ENCODE results near the gene SUPT20HL1. TPM values are rescaled to one million over a fixed set of nuclear protein-coding genes. Genes with fewer than 3 reads are reported as not detected.
A peak's percentile ranks its signal among the peaks of the same experiment; 100 is the strongest.
"Not testable (repeated sequence)": the region's sequence is repeated elsewhere in the genome, so short reads cannot be mapped to it uniquely, and the experiment has no call there.

SUPT20HL1 gene
- total and polyA plus RNA-seq, 2 experiments from 2014 or later: not detected

DNA sequence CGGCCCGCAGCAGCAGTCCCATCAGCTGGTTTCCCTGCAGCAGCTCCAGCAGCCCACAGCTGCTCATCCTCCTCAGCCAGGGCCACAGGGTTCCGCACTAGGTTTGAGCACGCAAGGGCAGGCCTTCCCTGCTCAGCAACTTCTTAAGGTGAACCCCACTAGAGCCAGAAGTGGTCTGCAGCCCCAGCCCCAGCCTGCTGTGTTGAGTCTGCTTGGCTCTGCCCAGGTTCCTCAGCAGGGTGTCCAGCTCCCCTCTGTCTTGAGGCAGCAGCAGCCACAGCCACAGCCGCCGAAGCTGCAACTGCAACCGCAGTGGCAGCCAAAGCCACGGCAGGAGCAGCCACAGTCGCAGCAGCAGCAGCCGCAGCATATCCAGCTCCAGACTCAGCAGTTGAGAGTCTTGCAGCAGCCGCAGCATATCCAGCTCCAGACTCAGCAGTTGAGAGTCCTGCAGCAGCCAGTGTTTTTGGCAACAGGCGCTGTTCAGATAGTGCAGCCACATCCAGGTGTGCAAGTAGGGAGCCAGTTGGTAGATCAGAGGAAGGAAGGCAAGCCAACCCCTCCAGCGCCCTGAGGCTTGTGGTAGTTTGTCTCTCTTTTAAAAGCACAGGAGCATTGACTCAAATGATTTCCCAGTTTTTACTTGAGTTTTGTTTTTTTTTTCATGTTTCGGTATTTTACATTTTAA is 4.6 kb downstream of the SUPT20HL1 start:
- peak overlapping the region; percentile 56; the same call in 1 of the 2 replicates for H3K27ac Mint-ChIP-seq
- H3K36me3 ChIP-seq (ENCODE audit: insufficient read depth): no peaks in the 10 kb centered on the region
- no peaks in the 10 kb centered on the region for H3K27me3 Mint-ChIP-seq (ENCODE audit: insufficient read depth, low read depth, poor library complexity)
- H3K27ac ChIP-seq (ENCODE audit: low read depth): no peak overlapping the region
- no peaks in the 10 kb centered on the region for H3K9me3 Mint-ChIP-seq
- no peak overlapping the region for H3K4me2 ChIP-seq
- H3K27me3 ChIP-seq (ENCODE audit: insufficient read depth): no peaks in the 10 kb centered on the region
- no peak overlapping the region for H3K4me3 Mint-ChIP-seq
- no peak for TF ChIP-seq NANOG (IDR thresholded peaks at IDR 0.05; ENCODE audit: borderline replicate concordance)
- no peak for TF ChIP-seq EZH2phosphoT487 (IDR thresholded peaks at IDR 0.05; ENCODE audit: unreplicated experiment)
- TF ChIP-seq, protein P1, sequence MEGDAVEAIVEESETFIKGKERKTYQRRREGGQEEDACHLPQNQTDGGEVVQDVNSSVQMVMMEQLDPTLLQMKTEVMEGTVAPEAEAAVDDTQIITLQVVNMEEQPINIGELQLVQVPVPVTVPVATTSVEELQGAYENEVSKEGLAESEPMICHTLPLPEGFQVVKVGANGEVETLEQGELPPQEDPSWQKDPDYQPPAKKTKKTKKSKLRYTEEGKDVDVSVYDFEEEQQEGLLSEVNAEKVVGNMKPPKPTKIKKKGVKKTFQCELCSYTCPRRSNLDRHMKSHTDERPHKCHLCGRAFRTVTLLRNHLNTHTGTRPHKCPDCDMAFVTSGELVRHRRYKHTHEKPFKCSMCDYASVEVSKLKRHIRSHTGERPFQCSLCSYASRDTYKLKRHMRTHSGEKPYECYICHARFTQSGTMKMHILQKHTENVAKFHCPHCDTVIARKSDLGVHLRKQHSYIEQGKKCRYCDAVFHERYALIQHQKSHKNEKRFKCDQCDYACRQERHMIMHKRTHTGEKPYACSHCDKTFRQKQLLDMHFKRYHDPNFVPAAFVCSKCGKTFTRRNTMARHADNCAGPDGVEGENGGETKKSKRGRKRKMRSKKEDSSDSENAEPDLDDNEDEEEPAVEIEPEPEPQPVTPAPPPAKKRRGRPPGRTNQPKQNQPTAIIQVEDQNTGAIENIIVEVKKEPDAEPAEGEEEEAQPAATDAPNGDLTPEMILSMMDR (conservative IDR thresholded peaks at IDR 0.05; ENCODE audit: low read depth in 2 of 2): no peak
- TF ChIP-seq ZNF331 (CRISPR knock-in tag; IDR thresholded peaks at IDR 0.05; ENCODE audit: low read depth): no peak
- no peak for TF ChIP-seq JUNB (IDR thresholded peaks at IDR 0.05; ENCODE audit: unreplicated experiment)
- no peak for TF ChIP-seq STAT1 (IDR thresholded peaks at IDR 0.05; ENCODE audit: unreplicated experiment)
- no peak for ATAC-seq
- peaks cover 3% of the 10 kb centered on the region; the same call in 2 of the 3 replicates for H3K4me1 Mint-ChIP-seq
- H3F3A ChIP-seq (replicated peaks; ENCODE audit: low read depth): peaks cover 5% of the 10 kb centered on the region; the same call in 1 of the 2 replicates
- H3K79me2 ChIP-seq (replicated peaks; ENCODE audit: insufficient read depth): no peaks in the 10 kb centered on the region
- no peaks in the 10 kb centered on the region for H3K9me2 ChIP-seq (ENCODE audit: insufficient read depth)
- H3K36me3 Mint-ChIP-seq (ENCODE audit: low read depth): no peaks in the 10 kb centered on the region
- H2AFZ ChIP-seq: no peak overlapping the region
- H4K20me1 ChIP-seq (replicated peaks; ENCODE audit: insufficient read depth): no peaks in the 10 kb centered on the region
- DNase-seq (ENCODE audit: low spot score): no peak
- H3K4me1 ChIP-seq (ENCODE audit: insufficient read depth): no peaks in the 10 kb centered on the region; the same call in 1 of the 2 replicates
- H3K4me3 ChIP-seq: no peak overlapping the region

DNA sequence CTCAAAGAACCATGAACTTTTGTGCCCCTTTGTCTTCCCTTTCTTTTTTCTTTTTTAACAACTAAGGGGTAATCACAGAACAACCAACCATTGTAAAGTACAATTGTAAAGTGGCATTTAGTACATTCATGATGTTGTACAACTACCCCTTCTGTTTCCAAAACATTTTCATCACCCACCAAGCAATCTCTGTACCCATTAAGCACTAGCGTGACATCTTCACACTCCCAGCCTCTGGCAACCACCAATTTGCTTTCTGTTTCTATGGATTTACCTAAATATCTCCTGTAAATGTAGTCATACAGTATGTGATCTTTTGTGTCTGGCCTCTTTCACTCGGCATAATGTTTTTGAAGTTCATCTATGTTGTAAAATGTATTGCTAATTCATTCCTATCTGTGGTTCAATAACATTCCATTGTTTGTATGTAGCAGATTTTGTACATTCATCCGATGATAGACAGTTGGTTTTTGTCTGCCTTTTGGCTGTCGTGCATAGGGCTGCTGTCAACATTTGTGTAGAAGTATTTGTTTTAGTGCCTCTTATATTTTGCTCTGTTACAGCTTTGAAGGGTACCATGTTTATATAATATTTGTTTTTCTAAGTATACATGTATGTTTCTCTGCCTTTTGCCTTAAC is 6.4 kb downstream of the SUPT20HL1 start:
- H3K27me3 Mint-ChIP-seq (ENCODE audit: insufficient read depth, low read depth, poor library complexity); H3K9me3 Mint-ChIP-seq; H3K9me2 ChIP-seq (ENCODE audit: insufficient read depth); H4K20me1 ChIP-seq (replicated peaks; ENCODE audit: insufficient read depth); H3K4me2 ChIP-seq; H3F3A ChIP-seq (replicated peaks; ENCODE audit: low read depth); H3K4me3 Mint-ChIP-seq; H3K4me1 ChIP-seq (ENCODE audit: insufficient read depth); H3K27ac Mint-ChIP-seq; H3K36me3 Mint-ChIP-seq (ENCODE audit: low read depth); H3K27me3 ChIP-seq (ENCODE audit: insufficient read depth); ATAC-seq; DNase-seq (ENCODE audit: low spot score); H3K36me3 ChIP-seq (ENCODE audit: insufficient read depth); H3K4me3 ChIP-seq; H3K79me2 ChIP-seq (replicated peaks; ENCODE audit: insufficient read depth); H3K27ac ChIP-seq (ENCODE audit: low read depth); H2AFZ ChIP-seq: not testable (repeated sequence)
- H3K4me1 Mint-ChIP-seq: peaks cover 21% of the 10 kb centered on the region; the same call in 2 of the 3 replicates

DNA sequence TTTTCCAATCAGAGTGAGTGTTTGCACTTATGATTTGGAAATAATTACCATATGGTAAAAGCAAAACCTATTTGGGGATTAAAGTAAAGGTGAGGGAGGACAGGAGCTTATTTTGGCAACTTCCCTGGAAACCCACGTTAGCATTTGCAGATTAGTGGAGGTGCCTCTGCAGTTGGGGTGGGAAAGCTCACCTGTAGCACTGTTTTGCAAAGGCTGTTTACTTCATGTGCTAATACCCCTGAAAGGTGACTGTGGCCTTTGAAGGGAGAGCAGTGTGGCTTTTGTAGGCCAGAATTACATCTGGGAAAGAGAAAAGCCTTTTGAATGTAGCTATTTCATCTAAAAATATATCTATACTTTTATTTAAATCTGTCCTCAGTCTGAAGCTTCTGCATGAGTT is 9.4 kb downstream of the SUPT20HL1 start:
- TF ChIP-seq, protein P2, sequence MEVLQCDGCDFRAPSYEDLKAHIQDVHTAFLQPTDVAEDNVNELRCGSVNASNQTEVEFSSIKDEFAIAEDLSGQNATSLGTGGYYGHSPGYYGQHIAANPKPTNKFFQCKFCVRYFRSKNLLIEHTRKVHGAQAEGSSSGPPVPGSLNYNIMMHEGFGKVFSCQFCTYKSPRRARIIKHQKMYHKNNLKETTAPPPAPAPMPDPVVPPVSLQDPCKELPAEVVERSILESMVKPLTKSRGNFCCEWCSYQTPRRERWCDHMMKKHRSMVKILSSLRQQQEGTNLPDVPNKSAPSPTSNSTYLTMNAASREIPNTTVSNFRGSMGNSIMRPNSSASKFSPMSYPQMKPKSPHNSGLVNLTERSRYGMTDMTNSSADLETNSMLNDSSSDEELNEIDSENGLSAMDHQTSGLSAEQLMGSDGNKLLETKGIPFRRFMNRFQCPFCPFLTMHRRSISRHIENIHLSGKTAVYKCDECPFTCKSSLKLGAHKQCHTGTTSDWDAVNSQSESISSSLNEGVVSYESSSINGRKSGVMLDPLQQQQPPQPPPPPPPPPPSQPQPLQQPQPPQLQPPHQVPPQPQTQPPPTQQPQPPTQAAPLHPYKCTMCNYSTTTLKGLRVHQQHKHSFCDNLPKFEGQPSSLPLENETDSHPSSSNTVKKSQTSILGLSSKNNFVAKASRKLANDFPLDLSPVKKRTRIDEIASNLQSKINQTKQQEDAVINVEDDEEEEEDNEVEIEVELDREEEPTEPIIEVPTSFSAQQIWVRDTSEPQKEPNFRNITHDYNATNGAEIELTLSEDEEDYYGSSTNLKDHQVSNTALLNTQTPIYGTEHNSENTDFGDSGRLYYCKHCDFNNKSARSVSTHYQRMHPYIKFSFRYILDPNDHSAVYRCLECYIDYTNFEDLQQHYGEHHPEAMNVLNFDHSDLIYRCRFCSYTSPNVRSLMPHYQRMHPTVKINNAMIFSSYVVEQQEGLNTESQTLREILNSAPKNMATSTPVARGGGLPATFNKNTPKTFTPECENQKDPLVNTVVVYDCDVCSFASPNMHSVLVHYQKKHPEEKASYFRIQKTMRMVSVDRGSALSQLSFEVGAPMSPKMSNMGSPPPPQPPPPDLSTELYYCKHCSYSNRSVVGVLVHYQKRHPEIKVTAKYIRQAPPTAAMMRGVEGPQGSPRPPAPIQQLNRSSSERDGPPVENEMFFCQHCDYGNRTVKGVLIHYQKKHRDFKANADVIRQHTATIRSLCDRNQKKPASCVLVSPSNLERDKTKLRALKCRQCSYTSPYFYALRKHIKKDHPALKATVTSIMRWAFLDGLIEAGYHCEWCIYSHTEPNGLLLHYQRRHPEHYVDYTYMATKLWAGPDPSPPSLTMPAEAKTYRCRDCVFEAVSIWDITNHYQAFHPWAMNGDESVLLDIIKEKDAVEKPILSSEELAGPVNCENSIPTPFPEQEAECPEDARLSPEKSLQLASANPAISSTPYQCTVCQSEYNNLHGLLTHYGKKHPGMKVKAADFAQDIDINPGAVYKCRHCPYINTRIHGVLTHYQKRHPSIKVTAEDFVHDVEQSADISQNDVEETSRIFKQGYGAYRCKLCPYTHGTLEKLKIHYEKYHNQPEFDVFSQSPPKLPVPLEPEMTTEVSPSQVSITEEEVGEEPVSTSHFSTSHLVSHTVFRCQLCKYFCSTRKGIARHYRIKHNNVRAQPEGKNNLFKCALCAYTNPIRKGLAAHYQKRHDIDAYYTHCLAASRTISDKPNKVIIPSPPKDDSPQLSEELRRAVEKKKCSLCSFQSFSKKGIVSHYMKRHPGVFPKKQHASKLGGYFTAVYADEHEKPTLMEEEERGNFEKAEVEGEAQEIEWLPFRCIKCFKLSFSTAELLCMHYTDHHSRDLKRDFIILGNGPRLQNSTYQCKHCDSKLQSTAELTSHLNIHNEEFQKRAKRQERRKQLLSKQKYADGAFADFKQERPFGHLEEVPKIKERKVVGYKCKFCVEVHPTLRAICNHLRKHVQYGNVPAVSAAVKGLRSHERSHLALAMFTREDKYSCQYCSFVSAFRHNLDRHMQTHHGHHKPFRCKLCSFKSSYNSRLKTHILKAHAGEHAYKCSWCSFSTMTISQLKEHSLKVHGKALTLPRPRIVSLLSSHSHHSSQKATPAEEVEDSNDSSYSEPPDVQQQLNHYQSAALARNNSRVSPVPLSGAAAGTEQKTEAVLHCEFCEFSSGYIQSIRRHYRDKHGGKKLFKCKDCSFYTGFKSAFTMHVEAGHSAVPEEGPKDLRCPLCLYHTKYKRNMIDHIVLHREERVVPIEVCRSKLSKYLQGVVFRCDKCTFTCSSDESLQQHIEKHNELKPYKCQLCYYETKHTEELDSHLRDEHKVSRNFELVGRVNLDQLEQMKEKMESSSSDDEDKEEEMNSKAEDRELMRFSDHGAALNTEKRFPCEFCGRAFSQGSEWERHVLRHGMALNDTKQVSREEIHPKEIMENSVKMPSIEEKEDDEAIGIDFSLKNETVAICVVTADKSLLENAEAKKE (CRISPR knock-in tag; IDR thresholded peaks at IDR 0.05): 0 out of 2 replicates have a peak, but pooled peaks have one; percentile 38
- 0 out of 2 replicates have a peak, but pooled peaks have one; percentile 25 for TF ChIP-seq NANOG (IDR thresholded peaks at IDR 0.05; ENCODE audit: borderline replicate concordance)
- no peak for TF ChIP-seq ZNF331 (CRISPR knock-in tag; IDR thresholded peaks at IDR 0.05; ENCODE audit: low read depth)
- Histone ChIP-seq H3K4me1 (ENCODE audit: insufficient read depth) (peaks cover 23% of the 10 kb centered on the region), H3K27me3 (ENCODE audit: insufficient read depth) (peaks cover 24% of the 10 kb centered on the region), H3K4me2 (peak overlapping the region; percentile 62), H3K27ac (ENCODE audit: low read depth) (peak overlapping the region; percentile 95), H3K9me2 (ENCODE audit: insufficient read depth) (no peaks in the 10 kb centered on the region), H3K4me3 (peak overlapping the region; percentile 46; the same call in 1 of the 2 replicates), H4K20me1 (replicated peaks; ENCODE audit: insufficient read depth) (no peaks in the 10 kb centered on the region), H3K79me2 (replicated peaks; ENCODE audit: insufficient read depth) (no peaks in the 10 kb centered on the region), H2AFZ (no peak overlapping the region), H3K36me3 (ENCODE audit: insufficient read depth) (no peaks in the 10 kb centered on the region), H3F3A (replicated peaks; ENCODE audit: low read depth) (peaks cover 5% of the 10 kb centered on the region; the same call in 1 of the 2 replicates)
- DNase-seq (ENCODE audit: low spot score) (peak; percentile 61), ATAC-seq (peak; percentile 74)
- Mint-ChIP-seq H3K4me1 (peaks cover 36% of the 10 kb centered on the region), H3K27me3 (ENCODE audit: insufficient read depth, low read depth, poor library complexity) (peaks cover 22% of the 10 kb centered on the region), H3K4me3 (peak overlapping the region; percentile 61), H3K27ac (peak overlapping the region; percentile 85), H3K36me3 (ENCODE audit: low read depth) (no peaks in the 10 kb centered on the region), H3K9me3 (peaks cover 3% of the 10 kb centered on the region; the same call in 2 of the 3 replicates)

Measured in GM23338 (cell line).